Measurements from ENCODE around the gene CPSF4.

Gene CPSF4

GRCh38 chr7:99457650-99458493, 19.1 kb downstream of the CPSF4 start:
- no peak overlapping the region for H3K27ac ChIP-seq (ENCODE audit: low read depth, low read length)
- H3K4me3 ChIP-seq (ENCODE audit: low read depth in 1 of 2, low read length in 2 of 2), result no peak overlapping the region
- peaks cover 23 to 88% of the 10 kb centered on the region in 2 donors for H3K36me3 ChIP-seq (ENCODE audit: control insufficient read depth in 1 of 2, insufficient read depth in 2 of 2, low read length in 2 of 2)
- H3K9ac ChIP-seq (ENCODE audit: low read depth in 1 of 2, low read length in 2 of 2), result no peak overlapping the region
- peaks cover 0 to under 1% of the 10 kb centered on the region in 2 donors for H3K4me1 ChIP-seq (ENCODE audit: control insufficient read depth in 1 of 2, insufficient read depth in 2 of 2, low read length in 2 of 2)
- H3K27me3 ChIP-seq (ENCODE audit: control insufficient read depth in 1 of 2, insufficient read depth in 2 of 2, low read length in 2 of 2), result no peaks in the 10 kb centered on the region
- no peaks in the 10 kb centered on the region for H3K9me3 ChIP-seq (ENCODE audit: control insufficient read depth in 1 of 2, low read length in 2 of 2)

- H3K36me3 ChIP-seq (ENCODE audit: control insufficient read depth in 1 of 2, insufficient read depth in 2 of 2, low read length in 2 of 2), result peaks cover 26 to 82% of the 10 kb centered on the region in 2 donors
- H3K9me3 ChIP-seq (ENCODE audit: control insufficient read depth in 1 of 2, low read length in 2 of 2), result no peaks in the 10 kb centered on the region
- H3K4me3 ChIP-seq (ENCODE audit: low read depth in 1 of 2, low read length in 2 of 2), result no peak overlapping the region
- H3K4me1 ChIP-seq (ENCODE audit: control insufficient read depth in 1 of 2, insufficient read depth in 2 of 2, low read length in 2 of 2), result peaks cover 3 to 8% of the 10 kb centered on the region in 2 donors
- H3K27ac ChIP-seq (ENCODE audit: low read depth, low read length), result no peak overlapping the region
- no peaks in the 10 kb centered on the region for H3K27me3 ChIP-seq (ENCODE audit: control insufficient read depth in 1 of 2, insufficient read depth in 2 of 2, low read length in 2 of 2)
- no peak overlapping the region for H3K9ac ChIP-seq (ENCODE audit: low read depth in 1 of 2, low read length in 2 of 2)
These were observed 20.3 kb downstream of the CPSF4 start for GRCh38 chr7:99459087-99459486.

GRCh38 chr7:99460651-99461050, 21.9 kb downstream of the CPSF4 start:
- Histone ChIP-seq H3K9ac (ENCODE audit: low read depth in 1 of 2, low read length in 2 of 2) (no peak overlapping the region), H3K27me3 (ENCODE audit: control insufficient read depth in 1 of 2, insufficient read depth in 2 of 2, low read length in 2 of 2) (no peaks in the 10 kb centered on the region), H3K36me3 (ENCODE audit: control insufficient read depth in 1 of 2, insufficient read depth in 2 of 2, low read length in 2 of 2) (peaks cover 27 to 67% of the 10 kb centered on the region in 2 donors), H3K4me1 (ENCODE audit: control insufficient read depth in 1 of 2, insufficient read depth in 2 of 2, low read length in 2 of 2) (peaks cover 9 to 14% of the 10 kb centered on the region in 2 donors), H3K27ac (ENCODE audit: low read depth, low read length) (no peak overlapping the region), H3K9me3 (ENCODE audit: control insufficient read depth in 1 of 2, low read length in 2 of 2) (no peaks in the 10 kb centered on the region), H3K4me3 (ENCODE audit: low read depth in 1 of 2, low read length in 2 of 2) (no peak overlapping the region)

GRCh38 chr7:99461221-99461620, 22.5 kb downstream of the CPSF4 start:
- no peak overlapping the region for H3K9ac ChIP-seq (ENCODE audit: low read depth in 1 of 2, low read length in 2 of 2)
- H3K4me1 ChIP-seq (ENCODE audit: control insufficient read depth in 1 of 2, insufficient read depth in 2 of 2, low read length in 2 of 2), result peaks cover 9 to 14% of the 10 kb centered on the region in 2 donors
- H3K4me3 ChIP-seq (ENCODE audit: low read depth in 1 of 2, low read length in 2 of 2), result no peak overlapping the region
- H3K27ac ChIP-seq (ENCODE audit: low read depth, low read length), result no peak overlapping the region
- H3K9me3 ChIP-seq (ENCODE audit: control insufficient read depth in 1 of 2, low read length in 2 of 2), result no peaks in the 10 kb centered on the region
- peaks cover 27 to 61% of the 10 kb centered on the region in 2 donors for H3K36me3 ChIP-seq (ENCODE audit: control insufficient read depth in 1 of 2, insufficient read depth in 2 of 2, low read length in 2 of 2)
- H3K27me3 ChIP-seq (ENCODE audit: control insufficient read depth in 1 of 2, insufficient read depth in 2 of 2, low read length in 2 of 2), result no peaks in the 10 kb centered on the region

GRCh38 chr7:99465421-99465768, 26.7 kb downstream of the CPSF4 start:
- Histone ChIP-seq H3K9me3 (ENCODE audit: control insufficient read depth in 1 of 2, low read length in 2 of 2) (no peaks in the 10 kb centered on the region), H3K36me3 (ENCODE audit: control insufficient read depth in 1 of 2, insufficient read depth in 2 of 2, low read length in 2 of 2) (peaks cover 17 to 19% of the 10 kb centered on the region in 2 donors), H3K27me3 (ENCODE audit: control insufficient read depth in 1 of 2, insufficient read depth in 2 of 2, low read length in 2 of 2) (no peaks in the 10 kb centered on the region), H3K4me1 (ENCODE audit: control insufficient read depth in 1 of 2, insufficient read depth in 2 of 2, low read length in 2 of 2) (peaks cover 9 to 14% of the 10 kb centered on the region in 2 donors), H3K27ac (ENCODE audit: low read depth, low read length) (peak overlapping the region; percentile 67), H3K4me3 (ENCODE audit: low read depth in 1 of 2, low read length in 2 of 2) (peak overlapping the region; percentile 76 to 96), H3K9ac (ENCODE audit: low read depth in 1 of 2, low read length in 2 of 2) (peak overlapping the region; percentile 91 to 97)

GRCh38 chr7:99468336-99468918, 29.7 kb downstream of the CPSF4 start:
- no peak overlapping the region for H3K4me3 ChIP-seq (ENCODE audit: low read depth in 1 of 2, low read length in 2 of 2)
- H3K36me3 ChIP-seq (ENCODE audit: control insufficient read depth in 1 of 2, insufficient read depth in 2 of 2, low read length in 2 of 2), result peaks cover 5% of the 10 kb centered on the region in 2 donors
- H3K9me3 ChIP-seq (ENCODE audit: control insufficient read depth in 1 of 2, low read length in 2 of 2), result no peaks in the 10 kb centered on the region
- H3K4me1 ChIP-seq (ENCODE audit: control insufficient read depth in 1 of 2, insufficient read depth in 2 of 2, low read length in 2 of 2), result peaks cover 8 to 17% of the 10 kb centered on the region in 2 donors
- H3K27me3 ChIP-seq (ENCODE audit: control insufficient read depth in 1 of 2, insufficient read depth in 2 of 2, low read length in 2 of 2), result no peaks in the 10 kb centered on the region
- H3K27ac ChIP-seq (ENCODE audit: low read depth, low read length), result no peak overlapping the region
- H3K9ac ChIP-seq (ENCODE audit: low read depth in 1 of 2, low read length in 2 of 2), result no peak overlapping the region

- Histone ChIP-seq H3K9ac (ENCODE audit: low read depth in 1 of 2, low read length in 2 of 2) (no peak overlapping the region), H3K36me3 (ENCODE audit: control insufficient read depth in 1 of 2, insufficient read depth in 2 of 2, low read length in 2 of 2) (no peaks in the 10 kb centered on the region), H3K27me3 (ENCODE audit: control insufficient read depth in 1 of 2, insufficient read depth in 2 of 2, low read length in 2 of 2) (no peaks in the 10 kb centered on the region), H3K4me3 (ENCODE audit: low read depth in 1 of 2, low read length in 2 of 2) (no peak overlapping the region), H3K4me1 (ENCODE audit: control insufficient read depth in 1 of 2, insufficient read depth in 2 of 2, low read length in 2 of 2) (peaks cover 9 to 19% of the 10 kb centered on the region in 2 donors), H3K27ac (ENCODE audit: low read depth, low read length) (no peak overlapping the region), H3K9me3 (ENCODE audit: control insufficient read depth in 1 of 2, low read length in 2 of 2) (no peaks in the 10 kb centered on the region)
These were observed 30.8 kb downstream of the CPSF4 start for GRCh38 chr7:99469381-99470065.

GRCh38 chr7:99472561-99473314, 34.0 kb downstream of the CPSF4 start, which contains the start of gene ZNF789:
Gene ZNF789 (plus strand): TSS chr7:99472890. CDS start chr7:99476457, 3,567 bp downstream.
- H3K36me3 ChIP-seq (ENCODE audit: control insufficient read depth in 1 of 2, insufficient read depth in 2 of 2, low read length in 2 of 2), result peaks cover 0 to 4% of the 10 kb centered on the region in 2 donors
- peak within 1 kb of the TSS; percentile 95 to 96 for H3K4me3 ChIP-seq (ENCODE audit: low read depth in 1 of 2, low read length in 2 of 2)
- H3K9me3 ChIP-seq (ENCODE audit: control insufficient read depth in 1 of 2, low read length in 2 of 2), result no peaks in the 10 kb centered on the region
- peak within 1 kb of the TSS; percentile 70 for H3K27ac ChIP-seq (ENCODE audit: low read depth, low read length)
- peak within 1 kb of the TSS; percentile 81 to 82 for H3K9ac ChIP-seq (ENCODE audit: low read depth in 1 of 2, low read length in 2 of 2)
- H3K4me1 ChIP-seq (ENCODE audit: control insufficient read depth in 1 of 2, insufficient read depth in 2 of 2, low read length in 2 of 2), result peaks cover 8 to 9% of the 10 kb centered on the region in 2 donors
- H3K27me3 ChIP-seq (ENCODE audit: control insufficient read depth in 1 of 2, insufficient read depth in 2 of 2, low read length in 2 of 2), result no peaks in the 10 kb centered on the region

GRCh38 chr7:99473315-99473596, 34.5 kb downstream of the CPSF4 start:
- Histone ChIP-seq H3K36me3 (ENCODE audit: control insufficient read depth in 1 of 2, insufficient read depth in 2 of 2, low read length in 2 of 2) (peaks cover 0 to 6% of the 10 kb centered on the region in 2 donors), H3K9me3 (ENCODE audit: control insufficient read depth in 1 of 2, low read length in 2 of 2) (no peaks in the 10 kb centered on the region), H3K4me3 (ENCODE audit: low read depth in 1 of 2, low read length in 2 of 2) (peak overlapping the region; percentile 95 to 96), H3K4me1 (ENCODE audit: control insufficient read depth in 1 of 2, insufficient read depth in 2 of 2, low read length in 2 of 2) (peaks cover 8 to 9% of the 10 kb centered on the region in 2 donors), H3K9ac (ENCODE audit: low read depth in 1 of 2, low read length in 2 of 2) (peak overlapping the region; percentile 81 to 82), H3K27ac (ENCODE audit: low read depth, low read length) (peak overlapping the region; percentile 70), H3K27me3 (ENCODE audit: control insufficient read depth in 1 of 2, insufficient read depth in 2 of 2, low read length in 2 of 2) (no peaks in the 10 kb centered on the region)

All from duodenal mucosa (tissue), 2 donors.